ENCODE results near the gene DHRS11.

Gene DHRS11

DNA sequence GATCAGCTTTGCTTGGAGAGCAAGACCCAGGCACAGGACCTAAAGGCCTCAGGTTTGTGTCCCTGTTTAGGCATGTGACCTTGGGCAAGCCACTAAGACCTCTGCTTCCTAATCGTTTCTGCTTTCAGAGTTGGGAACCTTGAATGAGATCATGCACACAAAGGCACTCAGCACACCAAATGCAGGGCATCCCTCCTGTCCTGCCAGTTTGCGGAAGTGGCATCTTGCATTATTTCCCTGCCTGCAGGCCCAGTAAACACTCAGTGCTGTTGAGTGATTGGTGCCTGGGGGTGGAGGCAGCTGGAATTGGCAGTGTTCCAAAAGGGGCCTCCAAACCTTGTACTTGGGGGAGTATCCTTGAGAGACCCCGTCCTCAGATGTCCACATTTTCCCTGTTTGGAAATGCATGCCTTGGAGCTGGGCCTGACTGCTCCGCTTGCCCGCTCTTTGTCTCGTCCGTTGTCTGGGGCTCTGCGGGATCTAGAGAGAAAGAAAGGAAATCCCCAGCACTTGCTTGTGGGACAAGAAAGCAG lies 38.4 kb downstream of the DHRS11 start:
- no peak for FAIRE-seq
- no peak for DNase-seq (ENCODE audit: insufficient read length, low spot score)
- TF ChIP-seq, protein P1, sequence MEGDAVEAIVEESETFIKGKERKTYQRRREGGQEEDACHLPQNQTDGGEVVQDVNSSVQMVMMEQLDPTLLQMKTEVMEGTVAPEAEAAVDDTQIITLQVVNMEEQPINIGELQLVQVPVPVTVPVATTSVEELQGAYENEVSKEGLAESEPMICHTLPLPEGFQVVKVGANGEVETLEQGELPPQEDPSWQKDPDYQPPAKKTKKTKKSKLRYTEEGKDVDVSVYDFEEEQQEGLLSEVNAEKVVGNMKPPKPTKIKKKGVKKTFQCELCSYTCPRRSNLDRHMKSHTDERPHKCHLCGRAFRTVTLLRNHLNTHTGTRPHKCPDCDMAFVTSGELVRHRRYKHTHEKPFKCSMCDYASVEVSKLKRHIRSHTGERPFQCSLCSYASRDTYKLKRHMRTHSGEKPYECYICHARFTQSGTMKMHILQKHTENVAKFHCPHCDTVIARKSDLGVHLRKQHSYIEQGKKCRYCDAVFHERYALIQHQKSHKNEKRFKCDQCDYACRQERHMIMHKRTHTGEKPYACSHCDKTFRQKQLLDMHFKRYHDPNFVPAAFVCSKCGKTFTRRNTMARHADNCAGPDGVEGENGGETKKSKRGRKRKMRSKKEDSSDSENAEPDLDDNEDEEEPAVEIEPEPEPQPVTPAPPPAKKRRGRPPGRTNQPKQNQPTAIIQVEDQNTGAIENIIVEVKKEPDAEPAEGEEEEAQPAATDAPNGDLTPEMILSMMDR (IDR thresholded peaks at IDR 0.05; ENCODE audit: insufficient read depth, missing control alignments) = no peak

DNA sequence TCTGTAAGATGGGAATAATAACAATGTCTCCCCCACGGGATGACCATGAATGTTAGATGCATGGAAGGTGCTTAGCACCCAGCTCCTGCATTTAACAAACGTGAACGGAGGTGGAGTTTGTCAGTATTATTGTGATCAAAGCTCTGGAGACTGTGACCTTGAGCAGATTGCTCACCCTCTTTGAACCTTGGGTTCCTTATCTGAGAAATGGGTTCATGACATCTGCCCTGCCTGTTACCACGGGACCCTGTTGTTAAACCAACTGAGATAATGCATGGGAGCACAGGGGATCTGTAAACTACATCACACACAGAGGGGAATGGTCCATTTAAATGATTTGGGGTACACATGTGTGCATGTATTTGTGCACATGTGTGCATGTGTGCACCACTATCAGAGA lies 39.3 kb downstream of the DHRS11 start:
- no peak for FAIRE-seq
- no peak for DNase-seq (ENCODE audit: insufficient read length, low spot score)
- TF ChIP-seq, protein P1 (IDR thresholded peaks at IDR 0.05; ENCODE audit: insufficient read depth, missing control alignments) = no peak

- DNase-seq (ENCODE audit: insufficient read length, low spot score) (no peak), FAIRE-seq (no peak)
- TF ChIP-seq, protein P1 (IDR thresholded peaks at IDR 0.05; ENCODE audit: insufficient read depth, missing control alignments) = no peak
These were observed 41.5 kb downstream of the DHRS11 start for GRCh38 chr17:36632916-36633771.

GRCh38 chr17:36640346-36640745 lies 48.7 kb downstream of the DHRS11 start:
- no peak for DNase-seq (ENCODE audit: insufficient read length, low spot score)
- no peak for FAIRE-seq
- TF ChIP-seq, protein P1 (IDR thresholded peaks at IDR 0.05; ENCODE audit: insufficient read depth, missing control alignments) = no peak

DNA sequence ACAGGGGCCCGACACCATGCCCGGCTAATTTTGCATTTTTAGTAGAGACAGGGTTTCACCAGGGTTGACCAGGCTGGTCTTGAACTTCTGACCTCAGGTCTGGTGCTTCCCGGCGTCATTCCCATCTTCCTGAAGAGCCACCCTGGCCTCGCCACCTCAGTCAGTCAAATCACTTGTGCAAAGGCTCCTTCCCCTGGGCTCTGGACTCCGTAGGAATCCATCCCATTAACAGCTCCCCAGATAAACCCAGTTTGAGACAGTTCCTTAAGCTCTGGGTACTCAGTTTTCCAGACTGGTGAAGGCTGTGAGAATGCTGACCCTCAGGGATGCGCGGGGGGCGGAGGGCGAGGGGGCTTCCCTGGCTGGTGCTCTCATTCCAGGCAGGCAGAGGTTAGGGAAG lies 49.2 kb downstream of the DHRS11 start:
- no peak for FAIRE-seq
- no peak for DNase-seq (ENCODE audit: insufficient read length, low spot score)
- TF ChIP-seq, protein P1 (IDR thresholded peaks at IDR 0.05; ENCODE audit: insufficient read depth, missing control alignments) = no peak

DNA sequence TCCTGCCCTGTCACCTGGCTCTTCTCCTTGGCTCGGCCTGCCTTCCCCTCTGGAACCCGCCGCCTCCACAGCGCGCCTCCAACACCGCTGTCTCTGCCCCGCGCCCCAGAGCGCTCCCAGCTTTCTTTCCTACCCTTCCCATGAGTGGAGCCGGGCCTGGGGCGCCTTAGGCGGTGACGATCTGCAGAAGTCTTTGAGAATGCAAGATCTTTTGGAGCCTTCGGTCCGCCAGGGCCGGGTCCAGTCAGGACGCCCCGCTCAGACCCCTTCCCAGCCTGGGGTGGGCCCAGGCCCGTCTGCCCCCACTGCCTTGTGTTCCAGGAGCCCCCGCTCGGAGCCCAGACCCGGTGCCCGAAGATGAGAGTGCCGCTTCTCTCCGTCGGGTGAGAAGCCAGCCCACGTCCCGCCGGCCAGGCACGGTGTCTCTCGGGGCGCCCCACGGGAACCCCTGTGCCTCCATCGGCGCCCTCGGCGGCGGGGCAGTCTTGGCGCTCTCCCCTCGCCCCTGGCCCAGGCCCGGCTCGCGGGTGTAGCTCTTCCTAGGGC lies 49.7 kb downstream of the DHRS11 start:
- DNase-seq (ENCODE audit: insufficient read length, low spot score) (no peak), FAIRE-seq (no peak)
- TF ChIP-seq, protein P1 (IDR thresholded peaks at IDR 0.05; ENCODE audit: insufficient read depth, missing control alignments) = no peak
